SU-DHL-6 (cell line): ENCODE results near the gene SMC6.

ENCODE experiments used
- CTCF ChIP-seq: fragments of 200-600 bp; sonication (generic); IDR thresholded peaks from one replicate; pipeline ENCODE4 v1.5.1; 2017; ENCODE audit warnings: antibody characterized with exemption, mild to moderate bottlenecking, low read length, moderate library complexity; ENCODE audit not compliant: insufficient read depth, poor library complexity, severe bottlenecking
- EZH2phosphoT487 ChIP-seq: fragments of 200-600 bp; sonication (generic), shearing (Covaris generic); conservative IDR thresholded peaks from 2 replicates; pipeline ENCODE4 v1.6.1; 2018; ENCODE audit warnings: mild to moderate bottlenecking, antibody characterized with exemption, low read length, moderate library complexity, mixed read lengths

GRCh38 chr2:17634997-17635396 is 118.6 kb downstream of the SMC6 start:
- TF ChIP-seq CTCF (no peak), EZH2phosphoT487 (no peak)
